HEK293 (cell line): Measurements from ENCODE around the gene MAGEB3.

Experiments
- CTCF ChIA-PET: fragments of 350-600 bp; formaldehyde crosslinking; extraction: SDS; loops from one replicate; lab custom pipeline; 2021; ENCODE audit warnings: antibody characterized with exemption; lab: Yijun Ruan, JAX
- POLR2A ChIA-PET: fragments of 300-600 bp; formaldehyde crosslinking; extraction: SDS; loops from one replicate; lab custom pipeline; 2020; ENCODE audit warnings: antibody characterized with exemption, inconsistent platforms; lab: Yijun Ruan, JAX
- H3K27ac ChIP-seq: fragments of 200-500 bp; sonication (Bioruptor generic); 2 replicates; pipeline ENCODE4 v1.5.1; 2014; ENCODE audit warnings: low read depth, low read length, control low read depth, inconsistent platforms; ENCODE audit errors: extremely low read depth
- H3K36me3 ChIP-seq, 2 experiments: fragments of 200-500 bp in 1 of 2; sonication (Bioruptor generic) in 1 of 2; 1 replicate in 1 of 2; 2 replicates in 1 of 2; pipeline ENCODE4 v1.5.1; 2014 to 2017; ENCODE audit warnings: inconsistent platforms in 2 of 2, low read length in 2 of 2; ENCODE audit not compliant: control insufficient read depth in 2 of 2, insufficient read depth in 1 of 2
- H3K4me1 ChIP-seq: fragments of 200-500 bp; sonication (Bioruptor generic); 2 replicates; pipeline ENCODE4 v1.5.1; 2014; ENCODE audit warnings: mild to moderate bottlenecking, low read length, inconsistent platforms; ENCODE audit not compliant: control insufficient read depth, insufficient read depth
- H3K4me3 ChIP-seq: 2 replicates; pipeline ENCODE4 v1.5.1; 2011; ENCODE audit warnings: low read depth, mild to moderate bottlenecking, control low read depth, low read length, moderate library complexity
- H3K9me3 ChIP-seq: fragments of 200-500 bp; sonication (Bioruptor generic); 2 replicates; pipeline ENCODE4 v1.5.1; 2014; ENCODE audit warnings: low read depth, low read length, inconsistent platforms; ENCODE audit not compliant: control insufficient read depth, insufficient read depth
- ATF2 ChIP-seq: fragments of 450-650 bp; formaldehyde crosslinking; IDR thresholded peaks from 2 replicates; pipeline ENCODE4 v1.5.1; 2016; ENCODE audit warnings: missing biosample characterization, missing genetic modification characterization, low read depth
- KLF9 ChIP-seq: fragments of 450-650 bp; formaldehyde crosslinking; IDR thresholded peaks from 2 replicates; pipeline ENCODE4 v1.5.1; 2016; ENCODE audit warnings: missing biosample characterization, missing genetic modification characterization, low read depth
- ZBTB6 ChIP-seq: fragments of 450-650 bp; formaldehyde crosslinking; IDR thresholded peaks from 2 replicates; pipeline ENCODE4 v1.5.1; 2017; ENCODE audit warnings: missing biosample characterization, missing genetic modification characterization
- ZBTB7A ChIP-seq: fragments of 450-650 bp; formaldehyde crosslinking; IDR thresholded peaks from 2 replicates; pipeline ENCODE4 v1.5.1; 2016; ENCODE audit warnings: low read depth, missing biosample characterization, missing genetic modification characterization
- ZBTB8A ChIP-seq: fragments of 450-650 bp; formaldehyde crosslinking; IDR thresholded peaks from 2 replicates; pipeline ENCODE4 v1.5.1; 2016; ENCODE audit warnings: missing biosample characterization, missing genetic modification characterization
- ZNF155 ChIP-seq: fragments of 450-650 bp; formaldehyde crosslinking; IDR thresholded peaks from 2 replicates; pipeline ENCODE4 v1.5.1; 2016; ENCODE audit warnings: missing biosample characterization, missing genetic modification characterization
- ZNF16 ChIP-seq: fragments of 450-650 bp; formaldehyde crosslinking; IDR thresholded peaks from 2 replicates; pipeline ENCODE4 v1.5.1; 2016; ENCODE audit warnings: low read depth, missing biosample characterization, missing genetic modification characterization
- ZNF175 ChIP-seq: fragments of 450-650 bp; formaldehyde crosslinking; IDR thresholded peaks from 2 replicates; pipeline ENCODE4 v1.5.1; 2016; ENCODE audit warnings: missing biosample characterization, missing genetic modification characterization
- ZNF239 ChIP-seq: fragments of 450-650 bp; formaldehyde crosslinking; IDR thresholded peaks from 2 replicates; pipeline ENCODE4 v1.5.1; 2016; ENCODE audit warnings: missing biosample characterization, missing genetic modification characterization
- ZNF26 ChIP-seq: fragments of 450-650 bp; formaldehyde crosslinking; IDR thresholded peaks from 2 replicates; pipeline ENCODE4 v1.5.1; 2016; ENCODE audit warnings: missing biosample characterization, missing genetic modification characterization
- ZNF274 ChIP-seq, 2 experiments: fragments of 200-500 bp in 1 of 2; fragments of 450-650 bp in 1 of 2; sonication (Bioruptor generic) in 1 of 2; formaldehyde crosslinking in 1 of 2; IDR thresholded peaks; 2 replicates each; pipeline versions ENCODE4 v1.5.1 to v1.6.1; 2014 to 2016; ENCODE audit warnings: borderline replicate concordance in 1 of 2, inconsistent platforms in 1 of 2, low read length in 1 of 2, missing biosample characterization in 1 of 2, missing genetic modification characterization in 1 of 2
- ZNF280D ChIP-seq: fragments of 450-650 bp; formaldehyde crosslinking; IDR thresholded peaks from 2 replicates; pipeline ENCODE4 v1.5.1; 2016; ENCODE audit warnings: missing biosample characterization, missing genetic modification characterization
- ZNF311 ChIP-seq: fragments of 450-650 bp; formaldehyde crosslinking; IDR thresholded peaks from 2 replicates; pipeline ENCODE4 v1.5.1; 2017; ENCODE audit warnings: missing biosample characterization, missing genetic modification characterization, borderline replicate concordance
- ZNF433 ChIP-seq: fragments of 450-650 bp; formaldehyde crosslinking; IDR thresholded peaks from 2 replicates; pipeline ENCODE4 v1.5.1; 2016; ENCODE audit warnings: missing biosample characterization, missing genetic modification characterization, low read depth
- ZNF514 ChIP-seq: fragments of 450-650 bp; formaldehyde crosslinking; IDR thresholded peaks from 2 replicates; pipeline ENCODE4 v1.5.1; 2016; ENCODE audit warnings: missing biosample characterization, missing genetic modification characterization
- ZNF530 ChIP-seq: fragments of 450-650 bp; formaldehyde crosslinking; IDR thresholded peaks from 2 replicates; pipeline ENCODE4 v1.5.1; 2016; ENCODE audit warnings: low read depth, missing biosample characterization, missing genetic modification characterization
- ZNF549 ChIP-seq: fragments of 450-650 bp; IDR thresholded peaks from 2 replicates; pipeline ENCODE4 v1.5.1; 2018; ENCODE audit warnings: missing biosample characterization, missing genetic modification characterization, mild to moderate bottlenecking, inconsistent platforms, moderate library complexity
- ZNF571 ChIP-seq: fragments of 450-650 bp; formaldehyde crosslinking; IDR thresholded peaks from 2 replicates; pipeline ENCODE4 v1.5.0; 2017; ENCODE audit warnings: missing biosample characterization, missing genetic modification characterization
- ZNF658 ChIP-seq: fragments of 450-650 bp; formaldehyde crosslinking; IDR thresholded peaks from 2 replicates; pipeline ENCODE4; 2016; ENCODE audit warnings: missing biosample characterization, missing genetic modification characterization
- ZSCAN23 ChIP-seq: fragments of 450-650 bp; formaldehyde crosslinking; IDR thresholded peaks from 2 replicates; pipeline ENCODE4 v1.5.1; 2016; ENCODE audit warnings: missing biosample characterization, missing genetic modification characterization
- ZXDB ChIP-seq: fragments of 450-650 bp; formaldehyde crosslinking; IDR thresholded peaks from 2 replicates; pipeline ENCODE4 v1.5.1; 2016; ENCODE audit warnings: missing biosample characterization, missing genetic modification characterization

Gene MAGEB3

GRCh38 chrX:30212172-30212571, 18.3 kb upstream of the MAGEB3 start (continued):
- TF ChIP-seq ZBTB7A (tag by site-specific recombination) (no peak), ZSCAN23 (tag by site-specific recombination) (no peak), ZNF274 (IDR thresholded peaks at IDR 0.05; ENCODE audit: low read length) (no peak), ZNF274 (tag by site-specific recombination; IDR thresholded peaks at IDR 0.05; ENCODE audit: borderline replicate concordance) (no peak), ZNF16 (tag by site-specific recombination) (no peak), ZNF549 (tag by site-specific recombination) (no peak), ZBTB8A (no peak), KLF9 (tag by site-specific recombination) (no peak), ZNF433 (tag by site-specific recombination) (no peak), ZBTB6 (no peak), ZNF571 (no peak), ATF2 (tag by site-specific recombination) (no peak)
- TF ChIP-seq, all 188 proteins: peak for 0

- ChIA-PET CTCF (no interaction called here), POLR2A (no interaction called here)
- Histone ChIP-seq H3K4me1 (no peaks in the 10 kb centered on the region), H3K36me3 (no peaks in the 10 kb centered on the region)
- no peak for TF ChIP-seq ZNF280D
- TF ChIP-seq, all 188 proteins: peak for 0
- Histone ChIP-seq H3K9me3 (no peaks in the 10 kb centered on the region), H3K4me3 (no peak within 1 kb of the TSS), H3K27ac (no peak within 1 kb of the TSS)
Observed at GRCh38 chrX:30215357-30215843, 15.1 kb upstream of the MAGEB3 start, which contains the start of gene MAGEB2. Gene MAGEB2, plus strand, starts transcription at chrX:30215563. Its CDS starts 3,018 bp downstream, at chrX:30218581.

- no peak overlapping the region for H3K4me3 ChIP-seq
- H3K9me3 ChIP-seq: no peaks in the 10 kb centered on the region
- ChIA-PET CTCF (no interaction called here), POLR2A (no interaction called here)
- no peaks in the 10 kb centered on the region for H3K4me1 ChIP-seq
- no peaks in the 10 kb centered on the region for H3K36me3 ChIP-seq
- TF ChIP-seq ZNF530 (tag by site-specific recombination) (no peak), ZNF26 (no peak), ZNF658 (tag by site-specific recombination) (no peak), ZBTB6 (no peak), ZNF514 (no peak), ZNF239 (tag by site-specific recombination) (no peak), ZNF311 (no peak), ZBTB7A (tag by site-specific recombination) (no peak), ZXDB (tag by site-specific recombination) (no peak), ZNF175 (tag by site-specific recombination) (no peak), ZNF155 (tag by site-specific recombination) (no peak)
- no peak overlapping the region for H3K27ac ChIP-seq
Observed at GRCh38 chrX:30217465-30217864, 13.0 kb upstream of the MAGEB3 start.
